ENCODE results near the gene HDHD5.
A peak's percentile ranks its signal among the peaks of the same experiment; 100 is the strongest.

HDHD5 gene

DNA sequence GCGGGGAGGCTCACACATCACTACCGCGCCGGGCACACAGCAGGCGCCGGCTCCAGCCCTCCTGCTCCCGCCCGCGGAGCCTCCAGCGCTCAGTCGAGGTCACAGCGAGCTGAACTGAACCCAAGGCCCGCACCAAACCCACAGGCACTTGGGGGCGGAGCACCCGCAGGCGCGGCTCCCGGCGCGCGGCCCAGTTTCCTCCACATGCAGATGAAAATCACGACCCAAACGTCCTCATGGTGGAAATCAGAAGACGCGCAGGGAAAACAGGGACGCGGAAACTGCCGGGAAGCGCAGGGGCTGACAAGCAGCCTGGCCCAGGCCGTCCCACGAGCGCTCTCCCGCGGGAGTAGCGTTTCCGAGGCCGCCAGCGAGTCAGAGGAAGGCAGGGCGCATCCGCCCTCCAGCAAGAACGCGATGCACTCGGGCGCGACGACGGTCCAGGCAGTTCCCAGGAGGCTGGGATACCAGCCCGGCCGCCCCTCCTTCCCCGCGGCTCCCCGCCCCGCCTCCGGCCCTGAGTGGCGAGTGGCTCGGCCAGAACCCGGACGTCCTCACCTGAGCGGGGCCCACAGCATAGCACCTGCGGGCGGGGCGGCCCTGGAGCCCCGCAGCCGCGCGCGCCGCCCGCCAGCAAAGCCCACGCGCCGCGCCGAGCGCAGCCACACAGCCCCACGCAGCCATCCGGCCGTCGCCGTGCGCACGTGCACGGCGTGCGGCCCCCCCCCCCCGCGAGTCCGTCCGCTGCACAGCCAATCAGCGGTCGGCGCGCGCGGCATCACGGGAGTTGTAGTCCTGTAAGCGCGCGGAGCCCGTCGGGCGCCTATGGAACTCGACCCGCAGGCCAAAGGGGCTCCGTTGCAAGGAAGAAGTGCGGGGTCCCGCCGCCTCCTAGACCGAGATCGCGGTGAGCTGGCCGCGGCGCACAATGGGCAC, at the start of gene HDHD5:
Gene HDHD5, minus strand, starts transcription at position 710 of the 936 bp plus-strand sequence. Its CDS starts 26 bp downstream, at position 684.
- peak; percentile 90 for DNase-seq

DNA sequence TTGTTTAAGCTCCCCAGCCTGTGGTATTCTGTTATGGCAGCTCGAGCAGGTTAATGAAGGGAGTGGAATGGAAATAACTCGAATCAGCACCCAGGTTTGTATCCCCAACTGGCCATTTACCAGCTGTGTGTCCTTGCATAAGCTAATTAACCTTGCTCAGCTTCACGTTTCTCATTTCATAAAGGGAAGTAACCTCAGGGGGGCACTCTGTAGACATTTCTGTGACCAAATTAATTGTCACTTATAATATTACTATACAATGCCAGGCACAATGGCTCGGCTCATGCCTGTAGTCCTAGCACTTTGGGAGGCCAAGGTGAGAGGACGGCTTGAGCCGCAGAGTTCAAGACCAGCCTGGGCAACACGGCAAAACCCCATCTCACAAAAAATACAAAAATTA, 46.4 kb upstream of the HDHD5 start:
- peak; percentile 51 for DNase-seq

- no peak for DNase-seq
Measured at GRCh38 chr22:17201285-17201945, 42.3 kb upstream of the HDHD5 start.

GRCh38 chr22:17199003-17199731, 40.1 kb upstream of the HDHD5 start:
- no peak for DNase-seq

DNA sequence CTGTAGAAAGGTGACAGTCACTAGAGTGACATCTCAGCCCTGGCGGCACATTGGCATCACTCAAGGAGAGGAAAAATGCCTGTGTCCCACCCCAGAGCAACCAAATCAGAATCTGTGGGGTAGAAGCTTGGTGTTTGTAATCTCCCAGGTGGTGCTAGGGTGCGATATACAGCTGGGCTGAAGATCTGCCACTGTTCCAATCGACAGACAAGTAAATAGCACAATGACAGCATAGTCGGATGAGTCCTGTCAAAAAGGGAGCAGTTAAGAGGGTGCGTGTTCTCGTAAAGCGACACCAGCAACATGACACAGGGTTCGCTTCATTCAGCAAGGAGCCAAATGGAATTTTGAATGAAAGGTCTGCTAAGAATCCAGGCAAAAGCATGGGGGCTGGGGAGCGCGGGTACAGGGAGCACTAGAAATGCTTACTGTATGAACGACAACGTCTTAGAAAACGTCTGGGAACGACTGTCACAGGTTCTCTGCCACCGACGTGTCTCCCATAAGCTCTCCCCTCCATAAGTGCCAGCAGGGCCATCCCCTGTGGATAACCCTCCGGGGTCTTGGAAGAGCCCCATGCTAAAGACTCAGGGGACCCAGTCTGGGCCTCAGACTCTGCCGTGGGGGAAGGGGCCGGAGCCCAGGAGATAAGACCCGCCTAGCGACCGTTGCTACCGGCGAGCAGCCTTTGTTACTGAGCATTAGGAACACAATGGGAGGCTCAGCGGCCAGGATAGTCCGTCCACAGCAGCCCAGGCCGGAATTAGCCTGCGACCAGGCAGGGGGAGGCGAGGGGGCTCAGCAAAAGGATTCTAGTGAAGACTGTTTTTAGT, 39.3 kb upstream of the HDHD5 start:
- DNase-seq, result no peak

DNA sequence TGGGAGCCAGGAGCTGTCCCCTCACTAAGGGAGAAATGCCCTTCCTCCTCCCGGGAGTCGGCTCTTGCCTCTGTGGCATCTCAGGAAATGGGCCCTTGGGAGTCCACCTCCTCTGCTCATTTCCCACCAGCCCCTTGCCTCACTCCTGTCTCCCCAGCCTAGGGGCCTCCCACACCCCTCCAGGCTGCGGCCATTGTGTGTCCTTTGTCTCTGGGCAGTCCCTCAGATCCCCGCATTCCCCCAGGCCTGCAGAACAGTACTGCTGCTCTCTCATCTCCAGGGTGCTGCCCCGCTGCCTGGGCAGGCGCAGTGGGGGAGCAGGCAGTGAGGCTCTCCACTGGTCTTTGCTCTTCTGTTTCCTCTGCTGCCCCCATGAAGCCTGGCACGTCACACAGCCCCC, 35.1 kb upstream of the HDHD5 start:
- no peak for DNase-seq

- peak; percentile 3 for DNase-seq
Measured at GRCh38 chr22:17192186-17192585, 33.1 kb upstream of the HDHD5 start.

DNA sequence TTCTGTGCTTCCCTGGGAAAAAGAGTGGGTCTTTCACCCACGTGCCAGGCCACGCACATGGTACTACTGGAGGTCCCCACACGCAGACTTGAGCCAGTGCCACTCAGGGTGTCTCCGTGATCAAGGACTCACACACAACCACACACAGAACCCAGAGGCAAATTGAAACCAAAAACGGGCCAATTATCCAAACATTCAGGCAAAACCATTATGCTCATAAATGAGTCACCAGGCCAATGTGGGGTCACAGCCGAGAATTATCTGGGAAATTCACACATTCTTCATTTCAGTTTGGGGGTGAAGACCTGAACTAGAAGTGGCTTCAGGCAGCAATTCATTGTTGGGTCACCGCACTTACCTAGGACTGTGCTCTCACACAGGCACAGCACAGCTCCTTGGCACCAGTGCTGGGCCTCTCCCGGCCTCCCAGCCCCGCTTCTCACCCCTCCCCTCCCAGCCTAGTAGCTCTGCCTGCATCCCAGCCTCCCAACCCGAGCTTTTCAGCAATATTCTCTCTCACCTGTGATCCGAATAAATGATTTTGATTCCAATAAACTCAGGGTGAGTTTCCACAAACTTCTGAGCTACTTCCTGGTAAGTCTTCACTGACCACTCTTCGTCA, 32.2 kb upstream of the HDHD5 start:
- no peak for DNase-seq

- no peak for DNase-seq
Measured at GRCh38 chr22:17190702-17191101, 31.6 kb upstream of the HDHD5 start.

DNA sequence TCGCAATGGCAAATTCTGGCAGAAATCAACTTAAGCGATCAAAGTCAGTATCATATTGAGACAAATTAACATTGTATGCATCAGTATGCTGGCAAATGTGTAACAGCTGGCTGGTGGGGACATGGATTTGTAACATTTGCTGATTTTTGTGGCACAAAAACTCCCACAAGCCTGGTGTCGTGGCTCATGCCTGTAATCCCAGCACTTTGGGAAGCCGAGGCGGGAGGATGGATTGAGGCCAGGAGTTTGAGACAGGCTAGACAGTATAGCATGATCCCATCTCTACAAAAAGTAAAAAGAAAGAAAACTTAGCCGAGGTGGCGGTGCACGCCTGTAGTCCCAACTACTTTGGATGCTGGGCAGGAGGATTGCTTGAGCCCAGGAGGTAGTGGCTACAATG, 17.6 kb upstream of the HDHD5 start:
- DNase-seq, result no peak

- DNase-seq, result no peak
Measured at GRCh38 chr22:17172029-17172833, 13.2 kb upstream of the HDHD5 start.

- peak; percentile 88 for DNase-seq
Measured at GRCh38 chr22:17171153-17172028, 12.3 kb upstream of the HDHD5 start.

DNA sequence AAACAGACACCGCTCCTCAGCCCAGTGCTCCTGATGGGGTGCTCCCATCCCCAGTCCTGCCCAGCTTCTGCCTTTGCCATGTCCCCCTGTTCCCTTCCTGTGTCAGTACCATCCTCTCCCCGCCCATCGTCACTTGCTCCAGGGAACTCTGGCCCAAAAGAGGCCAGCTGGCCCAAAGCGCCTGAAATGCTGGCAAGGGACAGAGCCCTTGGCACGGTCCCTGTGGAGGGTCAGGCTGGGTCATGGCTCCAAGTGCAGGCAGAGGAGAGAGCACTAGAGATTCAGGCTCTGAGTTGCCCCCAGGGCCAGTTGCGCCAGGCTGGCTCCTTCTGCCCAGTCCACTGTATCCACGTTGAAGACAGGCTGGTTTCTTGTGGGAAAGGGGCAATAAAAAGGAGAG, 8.4 kb upstream of the HDHD5 start:
- DNase-seq, result no peak

GRCh38 chr22:17164392-17165024, 5.4 kb upstream of the HDHD5 start:
- DNase-seq, result no peak

GRCh38 chr22:17162731-17163130, 3.7 kb upstream of the HDHD5 start:
- DNase-seq, result no peak

DNA sequence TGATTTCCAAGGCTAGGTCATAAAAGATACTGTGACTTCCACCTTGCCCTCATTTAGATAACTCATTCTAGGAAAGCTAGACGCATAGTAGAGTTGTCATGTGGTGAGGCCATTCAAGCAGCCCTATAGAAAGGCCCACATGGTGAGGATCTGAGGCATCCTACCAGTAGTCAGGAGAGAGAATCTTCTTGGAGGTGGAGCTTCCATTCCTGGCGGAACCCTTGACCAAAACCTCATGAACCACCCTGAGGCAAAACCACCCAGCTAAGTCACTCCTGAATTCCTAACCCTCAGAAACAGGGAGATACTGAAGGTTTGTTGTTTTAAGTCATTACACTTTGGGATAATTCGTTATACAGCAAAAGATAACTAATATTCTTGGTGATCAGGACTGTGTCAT, 2.9 kb upstream of the HDHD5 start:
- no peak for DNase-seq

- peak; percentile 57 for DNase-seq
Measured at GRCh38 chr22:17159504-17159951, 451 bp upstream of the HDHD5 start.

DNA sequence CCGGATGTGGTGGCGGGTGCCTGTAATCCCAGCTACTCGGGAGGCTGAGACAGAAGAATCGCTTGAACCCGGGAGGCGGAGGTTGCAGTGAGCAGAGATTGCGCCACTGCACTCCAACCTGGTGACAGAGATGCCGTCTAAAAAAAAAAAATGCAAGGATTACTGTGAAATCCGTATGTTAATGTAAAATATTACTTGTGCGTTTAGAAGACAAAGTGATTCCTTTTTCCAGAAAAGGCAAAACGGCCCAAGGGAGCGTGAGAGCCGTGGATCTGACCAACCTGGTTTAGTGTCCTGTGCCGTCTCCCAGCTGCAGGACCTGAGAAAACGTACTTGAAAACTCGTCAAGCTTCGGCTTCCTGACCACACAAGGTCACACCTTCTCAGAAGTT, 905 bp downstream of the HDHD5 start:
- DNase-seq, result no peak

DNA sequence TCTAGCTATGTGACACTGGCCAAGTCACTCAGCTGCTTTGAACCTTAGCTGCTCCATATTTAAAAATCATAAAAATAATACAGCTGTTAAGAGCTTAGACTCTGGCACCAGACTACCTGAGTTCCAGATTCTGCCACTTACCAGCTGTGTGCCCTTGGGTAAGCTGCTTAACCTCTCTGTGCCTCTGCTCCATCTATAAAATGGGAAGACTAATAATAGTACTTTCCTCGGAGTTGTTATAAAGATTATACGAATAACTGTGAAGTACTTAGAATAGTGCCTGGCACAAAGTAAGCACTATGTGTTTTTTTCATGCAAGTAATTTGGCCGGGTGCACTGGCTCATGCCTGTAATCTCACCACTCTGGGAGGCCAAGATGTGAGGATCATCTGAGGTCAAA, 1.4 kb downstream of the HDHD5 start:
- DNase-seq, result no peak

GRCh38 chr22:17155941-17156340, 3.1 kb downstream of the HDHD5 start:
- DNase-seq, result no peak
